HCT116 (cell line): ENCODE measurements around the gene TRIB2. TPM values are rescaled to one million over a fixed set of nuclear protein-coding genes. Genes with fewer than 3 reads are reported as not detected.

Experiments
- ATAC-seq: fragments of 200-7000 bp; cut with Tn5 transposase; 2 replicates; pipeline ENCODE4 v1.9.1; 2020; ENCODE audit warnings: mild to moderate bottlenecking, moderate library complexity
- BruUV-seq: library from RNA; stranded (reverse); fragments of 400-500 nt; replicated peaks from 2 replicates; lab custom pipeline; 2021; lab: Mats Ljungman, UMichigan
- CTCF ChIA-PET: fragments of 300-600 bp; sonication (Branson Sonifier 250); formaldehyde crosslinking; loops from one replicate; lab custom pipeline; 2021; ENCODE audit warnings: antibody characterized with exemption; lab: Charles Lee
- POLR2A ChIA-PET: fragments of 300-600, 350-600 bp; sonication (Branson Sonifier 250); formaldehyde crosslinking; loops from one replicate; lab custom pipeline; 2021; ENCODE audit warnings: antibody characterized with exemption; lab: Charles Lee
- RAD21 ChIA-PET, 2 experiments: fragments of 300-600 bp; sonication (Branson Sonifier 250); formaldehyde crosslinking; loops; one replicate each; lab custom pipeline; 2023; ENCODE audit warnings: low total read pairs in 2 of 2; ENCODE audit not compliant: uncharacterized antibody in 2 of 2, unreplicated experiment in 2 of 2, low non-redundant PET in 1 of 2; lab: Charles Lee
- DNase-seq: peaks from one replicate; pipeline ENCODE4 v3.0.0-alpha.2; 2010; ENCODE audit warnings: low read depth, low spot score
- H2AFZ ChIP-seq: fragments of 200-600 bp; shearing (Covaris generic), sonication (generic); 2 replicates; pipeline ENCODE4 v1.6.1; 2017; ENCODE audit warnings: low read depth, mixed run types, mixed read lengths, antibody characterized with exemption, low read length; ENCODE audit not compliant: poor library complexity, severe bottlenecking
- H3K27ac ChIP-seq: 2 replicates; pipeline ENCODE4 v1.5.1; 2012; ENCODE audit warnings: low read depth, low read length
- H3K27me3 ChIP-seq: fragments of 200-600 bp; sonication (generic); 2 replicates; pipeline ENCODE4 v1.6.1; 2016; ENCODE audit warnings: mixed run types, low read length, mixed read lengths; ENCODE audit not compliant: insufficient read depth
- H3K36me3 ChIP-seq, 2 experiments: fragments of 200-500 bp in 1 of 2; fragments of 200-600 bp in 1 of 2; sonication (Bioruptor generic) in 1 of 2; sonication (generic) in 1 of 2; 2 replicates each; pipeline versions ENCODE4 v1.5.1 to v1.6.1; 2014 to 2016; ENCODE audit warnings: low read length in 2 of 2, inconsistent platforms in 1 of 2, mixed read lengths in 1 of 2, mixed run types in 1 of 2; ENCODE audit not compliant: insufficient read depth in 2 of 2, control insufficient read depth in 1 of 2
- H3K4me1 ChIP-seq, 2 experiments: fragments of 200-600 bp in 1 of 2; sonication (generic) in 1 of 2; 2 replicates each; pipeline versions ENCODE4 v1.5.1 to v1.6.1; 2012 to 2017; ENCODE audit warnings: low read length in 2 of 2, inconsistent platforms in 1 of 2, mild to moderate bottlenecking in 1 of 2, mixed read lengths in 1 of 2, mixed run types in 1 of 2, moderate library complexity in 1 of 2; ENCODE audit not compliant: insufficient read depth in 2 of 2, control insufficient read depth in 1 of 2
- H3K4me2 ChIP-seq: fragments of 200-600 bp; sonication (generic); 2 replicates; pipeline ENCODE4 v1.6.1; 2017; ENCODE audit warnings: mixed run types, low read length, mixed read lengths
- H3K4me3 ChIP-seq, 2 experiments: fragments of 200-600 bp in 1 of 2; sonication (generic) in 1 of 2; replicated peaks in 1 of 2; 2 replicates each; pipeline ENCODE4 v1.5.1; 2011 to 2016; ENCODE audit warnings: low read length in 2 of 2, control low read depth in 1 of 2, low read depth in 1 of 2, mild to moderate bottlenecking in 1 of 2, mixed read lengths in 1 of 2, mixed run types in 1 of 2
- H3K79me2 ChIP-seq: fragments of 200-600 bp; sonication (generic); 2 replicates; pipeline ENCODE4 v1.6.1; 2017; ENCODE audit warnings: mild to moderate bottlenecking, mixed run types, low read length, moderate library complexity, mixed read lengths; ENCODE audit not compliant: insufficient read depth
- H3K9ac ChIP-seq: fragments of 200-600 bp; sonication (generic); 2 replicates; pipeline ENCODE4 v1.6.1; 2016; ENCODE audit warnings: low read length, mixed read lengths
- H3K9me2 ChIP-seq: fragments of 200-600 bp; sonication (generic), shearing (Covaris generic); 2 replicates; pipeline ENCODE4 v1.6.1; 2017; ENCODE audit warnings: mixed run types, mild to moderate bottlenecking, moderate library complexity; ENCODE audit not compliant: insufficient read depth
- H3K9me3 ChIP-seq, 2 experiments: fragments of 200-500 bp in 1 of 2; fragments of 200-600 bp in 1 of 2; sonication (Bioruptor generic) in 1 of 2; sonication (generic) in 1 of 2; 2 replicates each; pipeline ENCODE4 v1.6.1; 2014 to 2017; ENCODE audit warnings: low read length in 2 of 2, mixed read lengths in 2 of 2, inconsistent platforms in 1 of 2, low read depth in 1 of 2, mild to moderate bottlenecking in 1 of 2, mixed run types in 1 of 2, moderate library complexity in 1 of 2; ENCODE audit not compliant: control insufficient read depth in 1 of 2, insufficient read depth in 1 of 2
- H4K20me1 ChIP-seq: fragments of 200-600 bp; sonication (generic), shearing (Covaris generic); 2 replicates; pipeline ENCODE4 v1.6.1; 2017; ENCODE audit warnings: mixed run types, mild to moderate bottlenecking, moderate library complexity; ENCODE audit not compliant: insufficient read depth
- ATF3 ChIP-seq: IDR thresholded peaks from 2 replicates; pipeline ENCODE4 v1.6.1; 2012
- CEBPB ChIP-seq: IDR thresholded peaks from 2 replicates; pipeline ENCODE4 v1.6.1; 2012; ENCODE audit warnings: low read depth
- EGR1 ChIP-seq: IDR thresholded peaks from 2 replicates; pipeline ENCODE4 v1.6.1; 2012; ENCODE audit warnings: low read depth
- POLR2A ChIP-seq: IDR thresholded peaks from 2 replicates; pipeline ENCODE4 v1.7.0; 2011; ENCODE audit warnings: borderline replicate concordance; ENCODE audit not compliant: insufficient read depth, insufficient read length; ENCODE audit errors: extremely low read depth
- POLR2AphosphoS5 ChIP-seq: IDR thresholded peaks from 2 replicates; pipeline ENCODE4 v1.6.1; 2011; ENCODE audit warnings: mild to moderate bottlenecking, low read depth, low read length, moderate library complexity
- RAD21 ChIP-seq: IDR thresholded peaks from 2 replicates; pipeline ENCODE4 v1.6.1; 2012; ENCODE audit warnings: low read depth, mild to moderate bottlenecking
- REST ChIP-seq: IDR thresholded peaks from 2 replicates; pipeline ENCODE4 v1.6.1; 2012; ENCODE audit warnings: low read depth
- SRF ChIP-seq: IDR thresholded peaks from 2 replicates; pipeline ENCODE4 v1.6.1; 2012; ENCODE audit warnings: low read depth
- YY1 ChIP-seq: IDR thresholded peaks from 2 replicates; pipeline ENCODE4 v1.6.1; 2011; ENCODE audit warnings: low read length, low read depth, moderate library complexity, mild to moderate bottlenecking; ENCODE audit not compliant: insufficient replicate concordance; ENCODE audit errors: extremely low read depth
- ZFX ChIP-seq: fragments of 450-650 bp; IDR thresholded peaks from 2 replicates; pipeline ENCODE4 v1.6.1; 2017
- ZNF274 ChIP-seq: fragments of 200-500 bp; sonication (Bioruptor generic); IDR thresholded peaks from 2 replicates; pipeline ENCODE4 v1.6.1; 2014; ENCODE audit warnings: mild to moderate bottlenecking, low read depth, low read length, inconsistent platforms
- intact Hi-C: fragments of 100-400 bp; cut with micrococcal nuclease; formaldehyde crosslinking; loops from 2 replicates; pipeline ENCODE4 v1.10.0; 2022
- total RNA-seq: library from RNA; stranded (reverse); gene quantifications from one replicate; pipeline ENCODE4 v1.2.1, GENCODE V29; 2021; ENCODE audit not compliant: unreplicated experiment

Gene TRIB2
- total RNA-seq, 1 experiment from 2014 or later: 12.4 TPM

- TF ChIP-seq ZNF274 (no peak), ZFX (no peak), REST (no peak)
Observed at GRCh38 chr2:12761104-12761503, 44.4 kb downstream of the TRIB2 start (continued).

- Histone ChIP-seq H3K9me2 (0 out of 2 replicates have a peak, but pooled peaks cover 4% of the 10 kb centered on the region), H3K4me1 (peaks cover 0 to 8% of the 10 kb centered on the region in 2 experiments; a peak in 1 of 4 replicates), H3K9ac (no peak overlapping the region), H3K36me3 (no peaks in the 10 kb centered on the region), H3K4me3 (no peak overlapping the region), H3K9me3 (no peaks in the 10 kb centered on the region), H3K4me2 (no peak overlapping the region), H3K27ac (no peak overlapping the region), H2AFZ (no peak overlapping the region), H3K79me2 (no peaks in the 10 kb centered on the region), H3K27me3 (no peaks in the 10 kb centered on the region), H4K20me1 (no peaks in the 10 kb centered on the region)
- intact Hi-C loops: no loop called here
- no TSS peak for BruUV-seq
- ChIA-PET CTCF (no interaction called here), RAD21 (no interaction called here), POLR2A (no interaction called here)
- no peak for ATAC-seq
- no peak for DNase-seq
- TF ChIP-seq YY1 (no peak), RAD21 (no peak), SRF (no peak), POLR2AphosphoS5 (no peak), POLR2A (no peak), EGR1 (no peak), CEBPB (no peak), ATF3 (no peak), REST (no peak)
Observed at GRCh38 chr2:12762337-12762736, 45.6 kb downstream of the TRIB2 start.
